NCI-H510A treated with DMSO at 0.1 percent for 48 hours (cell line): Measurements from ENCODE around the gene INO80.
"Not testable (repeated sequence)": the region's sequence is repeated elsewhere in the genome, so short reads cannot be mapped to it uniquely, and the experiment has no call there.

Source experiments
- DNase-seq: peaks from one replicate; lab custom pipeline; 2025; lab: John Stamatoyannopoulos, UW

The INO80 gene

DNA sequence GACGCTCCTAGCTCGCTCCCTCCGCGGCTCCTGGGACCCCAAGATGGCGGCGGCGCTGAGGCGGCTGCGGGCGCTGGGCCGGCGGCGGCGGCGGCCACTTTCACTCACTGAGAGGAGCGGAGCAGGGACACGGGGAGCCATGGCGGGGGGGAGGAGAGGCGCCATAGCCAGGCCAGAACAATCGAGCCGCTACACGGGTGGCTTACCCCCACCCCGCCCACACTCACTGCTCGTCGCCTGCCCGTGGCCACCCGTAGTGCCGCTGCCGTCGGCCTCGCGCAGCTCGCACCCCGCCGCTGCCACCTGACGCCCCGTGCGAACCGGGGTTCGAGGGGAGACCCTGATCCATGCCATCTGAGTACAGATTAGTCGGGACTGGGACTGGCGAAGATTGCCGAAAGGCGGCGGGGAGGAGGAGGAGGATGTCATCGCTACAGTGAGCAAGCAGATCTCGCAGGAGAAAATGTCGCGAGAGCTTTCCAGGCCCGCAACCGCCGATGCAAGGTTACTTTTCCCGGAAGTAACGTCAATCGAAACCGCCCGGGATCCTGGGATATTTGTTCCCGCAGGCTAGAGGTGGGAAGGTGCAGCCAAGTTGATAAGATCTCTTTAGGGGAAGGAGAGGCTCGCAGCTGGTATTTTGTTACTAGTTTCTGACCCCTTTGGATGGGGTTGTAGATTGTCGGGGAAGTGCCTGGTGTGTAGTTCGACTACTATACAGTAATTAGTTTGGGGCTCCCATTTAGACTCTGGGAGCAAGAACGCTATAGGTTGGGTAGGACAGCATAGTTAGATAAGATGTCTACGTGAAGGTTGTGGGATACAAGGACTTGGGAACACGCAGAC is at the start of gene INO80:
TSS of gene INO80 (minus strand) at position 165 of the 846 bp plus-strand sequence. CDS start 19,970 bp downstream, outside the sequence.
- DNase-seq = peak; percentile 92

GRCh38 chr15:41161736-41162135 is 45.7 kb upstream of the INO80 start:
- DNase-seq = no peak

DNA sequence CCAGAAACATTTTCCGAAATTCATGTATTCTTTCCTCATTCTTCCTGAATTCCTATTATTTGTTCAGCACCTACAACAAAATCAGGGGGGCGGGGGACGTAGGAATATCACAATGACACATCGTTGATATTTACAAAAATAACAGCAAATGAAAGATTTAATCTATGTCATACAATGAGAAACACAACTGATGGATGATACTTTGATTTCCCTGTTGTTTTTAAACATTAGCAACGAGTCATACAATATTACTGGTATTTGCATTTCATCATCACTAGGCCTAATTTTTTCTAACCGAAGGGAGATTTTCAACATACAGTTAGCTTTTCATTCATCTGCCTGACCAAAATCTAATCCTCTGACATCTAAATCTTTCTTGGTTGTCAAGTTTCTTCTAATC is 45.3 kb upstream of the INO80 start:
- no peak for DNase-seq

- no peak for DNase-seq
Observed at GRCh38 chr15:41160639-41161315, 44.7 kb upstream of the INO80 start.

GRCh38 chr15:41154412-41154811 is 38.3 kb upstream of the INO80 start:
- no peak for DNase-seq

DNA sequence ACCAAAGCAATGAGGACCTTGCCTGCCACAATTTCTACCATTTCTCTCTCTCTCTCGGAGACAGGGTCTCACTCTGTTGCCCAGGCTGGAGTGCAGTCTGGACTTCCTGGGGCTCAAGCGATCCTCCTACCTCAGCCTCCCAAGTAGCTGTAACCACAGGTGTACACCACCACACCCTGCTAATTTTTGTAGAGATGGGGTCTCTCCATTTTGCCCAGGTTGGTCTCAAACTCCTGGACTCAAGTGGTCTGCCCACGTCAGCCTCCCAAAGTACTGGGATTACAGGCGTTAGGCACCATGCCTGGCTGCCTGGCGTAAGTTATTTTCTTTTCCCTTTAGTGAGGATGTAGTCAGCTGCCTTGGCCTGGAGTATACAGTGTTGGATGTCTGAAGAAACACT is 37.7 kb upstream of the INO80 start:
- DNase-seq = no peak

GRCh38 chr15:41151451-41152005 is 35.4 kb upstream of the INO80 start:
- DNase-seq = no peak

DNA sequence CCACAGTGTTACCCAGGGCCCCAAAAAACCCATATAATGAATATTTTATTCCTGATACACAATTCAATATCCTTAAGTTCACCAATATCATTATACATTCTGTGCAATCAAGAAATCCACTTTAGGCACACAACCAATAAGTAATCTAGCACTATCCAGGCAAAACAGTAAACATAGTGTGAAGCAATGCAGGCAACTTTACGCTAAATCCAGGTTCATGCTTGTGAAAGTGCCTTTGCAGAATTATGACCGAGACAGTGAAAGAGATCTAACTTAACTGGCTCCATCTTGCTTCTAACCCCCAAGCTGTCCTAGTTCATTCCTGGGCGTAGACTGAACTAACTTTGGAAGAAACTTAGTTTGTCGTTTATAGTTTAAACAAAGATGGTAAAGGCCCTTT is 34.2 kb upstream of the INO80 start:
- no peak for DNase-seq

GRCh38 chr15:41148065-41148464 is 32.0 kb upstream of the INO80 start:
- no peak for DNase-seq

DNA sequence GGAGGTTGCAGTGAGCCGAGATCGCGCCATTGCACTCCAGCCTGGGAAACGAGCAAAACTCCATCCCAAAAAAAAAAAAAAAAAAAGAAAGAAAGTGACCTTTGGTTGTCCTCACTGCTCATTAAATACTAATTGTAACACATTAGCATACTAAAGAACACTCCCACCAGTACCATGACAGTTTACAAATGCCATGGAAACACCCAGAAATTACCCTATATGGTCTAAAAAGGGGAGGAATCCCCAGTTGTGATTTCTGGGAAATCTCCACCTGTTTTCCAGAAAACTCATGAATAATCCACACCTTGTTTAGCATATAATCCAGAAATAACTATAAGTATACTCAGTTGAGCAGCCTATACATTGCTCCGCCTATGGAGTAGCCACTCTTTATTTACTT is 23.5 kb upstream of the INO80 start:
- no peak for DNase-seq

- DNase-seq = not testable (repeated sequence)
Observed at GRCh38 chr15:41139112-41139511, 23.0 kb upstream of the INO80 start.

DNA sequence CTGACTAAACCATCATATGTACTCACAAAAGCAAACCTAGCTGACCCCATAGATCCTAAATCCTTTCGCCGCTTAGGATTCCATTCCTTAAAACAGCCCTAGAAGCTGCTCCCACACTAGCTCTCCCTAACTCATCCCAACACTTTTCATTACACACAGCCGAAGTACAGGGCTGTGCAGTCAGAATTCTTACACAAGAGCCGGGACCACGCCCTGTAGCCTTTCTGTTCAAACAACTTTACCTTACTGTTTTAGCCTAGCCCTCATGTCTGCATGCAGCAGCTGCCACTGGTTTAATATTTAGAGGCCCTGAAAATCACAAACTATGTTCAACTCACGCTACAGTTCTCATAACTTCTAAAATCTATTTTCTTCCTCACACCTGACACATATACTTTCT is 19.5 kb upstream of the INO80 start:
- DNase-seq = not testable (repeated sequence)

- DNase-seq = no peak
Observed at GRCh38 chr15:41133454-41133853, 17.4 kb upstream of the INO80 start.

GRCh38 chr15:41132094-41132493 is 16.0 kb upstream of the INO80 start:
- DNase-seq = not testable (repeated sequence)

- DNase-seq = no peak
Observed at GRCh38 chr15:41128174-41128902, 12.3 kb upstream of the INO80 start.

- DNase-seq = no peak
Observed at GRCh38 chr15:41125931-41126642, 10.0 kb upstream of the INO80 start.

- no peak for DNase-seq
Observed at GRCh38 chr15:41125063-41125669, 9.1 kb upstream of the INO80 start.

DNA sequence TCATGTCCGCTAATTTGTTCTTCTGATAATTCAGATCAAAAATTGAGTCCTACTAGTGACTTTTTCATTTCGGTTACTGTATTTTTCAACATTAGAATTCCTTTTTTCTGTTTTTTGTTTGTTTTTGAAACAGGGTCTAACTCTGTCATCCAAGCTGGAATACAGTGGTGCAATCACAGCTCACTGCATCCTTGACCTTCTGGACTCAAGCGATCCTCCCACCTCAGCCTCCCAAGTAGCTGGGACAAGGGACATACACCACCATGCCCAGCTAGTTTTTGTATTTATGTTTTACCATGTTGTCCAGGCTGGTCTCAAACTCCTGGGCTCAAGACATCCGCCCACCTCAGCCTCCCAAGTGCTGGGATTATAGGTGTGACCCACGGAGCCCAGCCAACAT is 8.0 kb upstream of the INO80 start:
- DNase-seq = no peak

GRCh38 chr15:41122849-41123248 is 6.8 kb upstream of the INO80 start:
- no peak for DNase-seq

DNA sequence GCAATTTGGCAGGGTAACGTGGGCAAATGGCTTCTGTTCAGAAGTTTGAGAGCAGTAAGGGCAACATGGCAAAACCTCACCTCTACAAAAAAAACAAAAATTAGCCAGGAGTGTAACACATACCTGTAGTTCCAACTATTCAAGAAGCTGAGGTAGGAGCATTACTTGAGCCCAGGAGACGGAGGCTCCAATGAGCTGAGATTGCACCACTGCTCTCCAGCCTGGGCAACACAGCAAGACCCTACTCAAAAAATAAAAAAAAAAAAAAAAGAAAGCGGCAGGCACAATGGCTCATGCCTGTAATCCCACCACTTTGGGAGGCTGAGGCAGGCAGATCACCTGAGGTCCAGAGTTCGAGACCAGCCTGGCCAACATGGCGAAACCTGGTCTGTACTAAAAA is 5.9 kb upstream of the INO80 start:
- no peak for DNase-seq

- no peak for DNase-seq
Observed at GRCh38 chr15:41116962-41117252, 827 bp upstream of the INO80 start.
